CD14-positive monocyte (primary cell): Measurements from ENCODE around the gene ZXDC. TPM values are rescaled to one million over a fixed set of nuclear protein-coding genes. Genes with fewer than 3 reads are reported as not detected.

Experiments used
- DNase-seq, 3 donors: peaks; one replicate each; pipeline ENCODE4 v3.0.0-alpha.2; 2011 to 2022
- H2AFZ ChIP-seq: 2 replicates; pipeline ENCODE4 v1.6.0; 2012; ENCODE audit warnings: mild to moderate bottlenecking, low read depth, low read length, inconsistent platforms; ENCODE audit not compliant: insufficient read depth, poor library complexity, severe bottlenecking
- H3K27ac ChIP-seq, 2 donors: 1 replicate in 1 of 2; 2 replicates in 1 of 2; pipeline ENCODE4 v1.5.1; 2012 to 2013; ENCODE audit warnings: low read length in 2 of 2, control low read depth in 1 of 2, inconsistent platforms in 1 of 2, low read depth in 1 of 2, mild to moderate bottlenecking in 1 of 2
- H3K27me3 ChIP-seq, 2 donors: one replicate each; pipeline versions ENCODE4 v1.6.0 to v1.6.1; 2011 to 2013; ENCODE audit warnings: low read length in 2 of 2; ENCODE audit not compliant: control insufficient read depth in 2 of 2, insufficient read depth in 2 of 2
- H3K36me3 ChIP-seq, 2 donors: replicated peaks in 1 of 2; 1 replicate in 1 of 2; 2 replicates in 1 of 2; pipeline versions ENCODE4 v1.5.1 to v1.6.1; 2012 to 2013; ENCODE audit warnings: low read length in 2 of 2, control low read depth in 1 of 2, inconsistent platforms in 1 of 2, mild to moderate bottlenecking in 1 of 2; ENCODE audit not compliant: insufficient read depth in 2 of 2, control insufficient read depth in 1 of 2
- H3K4me1 ChIP-seq, 2 donors: 1 replicate in 1 of 2; 2 replicates in 1 of 2; pipeline versions ENCODE4 v1.5.1 to v1.6.1; 2012 to 2013; ENCODE audit warnings: low read length in 2 of 2, control low read depth in 1 of 2, inconsistent platforms in 1 of 2, mild to moderate bottlenecking in 1 of 2, moderate library complexity in 1 of 2; ENCODE audit not compliant: insufficient read depth in 2 of 2, control insufficient read depth in 1 of 2
- H3K4me2 ChIP-seq: replicated peaks from 2 replicates; pipeline ENCODE3; 2012; ENCODE audit warnings: low read length, moderate library complexity, mild to moderate bottlenecking; ENCODE audit not compliant: poor library complexity, severe bottlenecking; ENCODE audit errors: extremely low read depth
- H3K4me3 ChIP-seq, 3 experiments: fragments of 200-600 bp in 1 of 3; sonication (generic) in 1 of 3; replicated peaks in 1 of 3; 1 replicate in 2 of 3; 2 replicates in 1 of 3; pipeline ENCODE4 v1.5.1; 2011 to 2013; ENCODE audit warnings: low read length in 3 of 3, mild to moderate bottlenecking in 3 of 3, control low read depth in 2 of 3, low read depth in 2 of 3, inconsistent platforms in 1 of 3, moderate library complexity in 1 of 3
- H3K79me2 ChIP-seq: 2 replicates; pipeline ENCODE4 v1.6.0; 2012; ENCODE audit warnings: mild to moderate bottlenecking, control low read depth, inconsistent platforms, low read length, moderate library complexity; ENCODE audit not compliant: insufficient read depth
- H3K9ac ChIP-seq: 2 replicates; pipeline ENCODE4 v1.6.0; 2017; ENCODE audit warnings: low read length, mild to moderate bottlenecking; ENCODE audit not compliant: insufficient read depth, poor library complexity, severe bottlenecking
- H3K9me3 ChIP-seq, 2 donors: replicated peaks in 1 of 2; 1 replicate in 1 of 2; 2 replicates in 1 of 2; pipeline versions ENCODE4 v1.5.1 to v1.6.1; 2012 to 2013; ENCODE audit warnings: low read length in 2 of 2, control low read depth in 1 of 2; ENCODE audit not compliant: control insufficient read depth in 1 of 2, insufficient read depth in 1 of 2
- H4K20me1 ChIP-seq: 2 replicates; pipeline ENCODE4 v1.6.0; 2012; ENCODE audit warnings: mild to moderate bottlenecking, low read length, control low read depth, moderate library complexity; ENCODE audit not compliant: insufficient read depth
- H3K27ac Mint-ChIP-seq, 7 donors: one replicate each; pipeline ENCODE4 v1.8.0; 2020; ENCODE audit warnings: mild to moderate bottlenecking in 7 of 7, mixed read lengths in 7 of 7, moderate library complexity in 6 of 7, inconsistent platforms in 2 of 7
- H3K27me3 Mint-ChIP-seq, 3 donors: one replicate each; pipeline ENCODE4 v1.8.0; 2021 to 2022; ENCODE audit warnings: low read depth in 3 of 3, mild to moderate bottlenecking in 3 of 3, mixed read lengths in 3 of 3, moderate library complexity in 3 of 3, inconsistent platforms in 1 of 3
- H3K36me3 Mint-ChIP-seq, 2 donors: one replicate each; pipeline ENCODE4 v1.8.0; 2020; ENCODE audit warnings: mixed read lengths in 2 of 2, inconsistent platforms in 1 of 2, mild to moderate bottlenecking in 1 of 2
- H3K4me1 Mint-ChIP-seq: one replicate; pipeline ENCODE4 v1.8.0; 2020; ENCODE audit warnings: mild to moderate bottlenecking, mixed read lengths
- H3K4me3 Mint-ChIP-seq, 2 donors: one replicate each; pipeline ENCODE4 v1.8.0; 2020; ENCODE audit warnings: mild to moderate bottlenecking in 2 of 2, mixed read lengths in 2 of 2, moderate library complexity in 1 of 2
- H3K9me3 Mint-ChIP-seq, 7 donors: one replicate each; pipeline ENCODE4 v1.8.0; 2020 to 2022; ENCODE audit warnings: mixed read lengths in 7 of 7, mild to moderate bottlenecking in 6 of 7, moderate library complexity in 6 of 7, inconsistent platforms in 2 of 7
- WGBS: methylation state at CpG from one replicate; pipeline ENCODE4 v1.1.5; 2013; ENCODE audit warnings: missing lambda C conversion rate; ENCODE audit not compliant: insufficient coverage; 5-methylcytosine and 5-hydroxymethylcytosine counted together
- intact Hi-C, 2 donors: fragments of 100-400 bp; cut with micrococcal nuclease; formaldehyde crosslinking; loops; one replicate each; pipeline versions ENCODE4 v1.15.0 to v1.15.1; 2023
- polyA plus RNA-seq, 3 donors: library from polyadenylated mRNA; depleted of rRNA in 1 of 3; unstranded in 2 of 3; stranded (reverse) in 1 of 3; fragments of 300-500 nt in 2 of 3; fragments of >200 nt in 1 of 3; fragmentation: Illumina TruSeq in 2 of 3; gene quantifications; 1 replicate in 2 of 3; 2 replicates in 1 of 3; pipeline ENCODE4 v1.2.3, GENCODE V29; 2012 to 2021
- TF ChIP-seq, protein P1 (sequence below): fragments of 200-600 bp; IDR thresholded peaks from one replicate; pipeline ENCODE4 v1.8.0; 2022; ENCODE audit warnings: antibody characterized with exemption, mild to moderate bottlenecking

The ZXDC gene
- polyA plus RNA-seq, 3 donors: 6.3 to 44.8 (median 9.7) TPM

DNA sequence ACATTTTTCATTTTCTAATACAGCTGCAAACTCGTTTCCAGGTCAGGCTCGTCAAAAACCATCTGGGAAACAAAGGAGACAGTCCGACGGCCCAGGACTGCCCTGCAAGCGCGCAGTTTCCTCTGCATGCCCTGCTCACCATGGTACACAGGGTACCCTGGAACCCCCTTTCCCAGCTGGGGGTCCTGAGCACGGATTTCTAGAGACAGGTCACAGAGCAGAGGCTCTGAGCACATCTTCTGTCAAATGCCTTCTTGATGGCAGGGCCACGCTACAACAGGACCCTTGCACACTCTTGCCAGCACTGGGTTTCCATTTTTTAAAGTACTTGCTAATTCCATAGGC lies 8.1 kb downstream of the ZXDC start:
- Histone ChIP-seq H3K9ac (no peak overlapping the region), H3K9me3 (no peaks in the 10 kb centered on the region), H3K4me1 (peaks cover 59 to 66% of the 10 kb centered on the region in 2 donors), H3K79me2 (peaks cover 80% of the 10 kb centered on the region), H3K27me3 (no peaks in the 10 kb centered on the region), H3K4me2 (no peak overlapping the region), H2AFZ (no peak overlapping the region), H3K27ac (peak overlapping the region; percentile 26 to 76), H3K36me3 (peaks cover 66 to 83% of the 10 kb centered on the region in 2 donors), H3K4me3 (no peak overlapping the region), H4K20me1 (peaks cover 96% of the 10 kb centered on the region)
- no peaks in the 10 kb centered on the region for H3K27me3 Mint-ChIP-seq
- peak overlapping the region in 2 of 7 donors; percentile 78 to 80 for H3K27ac Mint-ChIP-seq
- peaks cover 63% of the 10 kb centered on the region for H3K4me1 Mint-ChIP-seq
- no peak for DNase-seq
- TF ChIP-seq, protein P1, sequence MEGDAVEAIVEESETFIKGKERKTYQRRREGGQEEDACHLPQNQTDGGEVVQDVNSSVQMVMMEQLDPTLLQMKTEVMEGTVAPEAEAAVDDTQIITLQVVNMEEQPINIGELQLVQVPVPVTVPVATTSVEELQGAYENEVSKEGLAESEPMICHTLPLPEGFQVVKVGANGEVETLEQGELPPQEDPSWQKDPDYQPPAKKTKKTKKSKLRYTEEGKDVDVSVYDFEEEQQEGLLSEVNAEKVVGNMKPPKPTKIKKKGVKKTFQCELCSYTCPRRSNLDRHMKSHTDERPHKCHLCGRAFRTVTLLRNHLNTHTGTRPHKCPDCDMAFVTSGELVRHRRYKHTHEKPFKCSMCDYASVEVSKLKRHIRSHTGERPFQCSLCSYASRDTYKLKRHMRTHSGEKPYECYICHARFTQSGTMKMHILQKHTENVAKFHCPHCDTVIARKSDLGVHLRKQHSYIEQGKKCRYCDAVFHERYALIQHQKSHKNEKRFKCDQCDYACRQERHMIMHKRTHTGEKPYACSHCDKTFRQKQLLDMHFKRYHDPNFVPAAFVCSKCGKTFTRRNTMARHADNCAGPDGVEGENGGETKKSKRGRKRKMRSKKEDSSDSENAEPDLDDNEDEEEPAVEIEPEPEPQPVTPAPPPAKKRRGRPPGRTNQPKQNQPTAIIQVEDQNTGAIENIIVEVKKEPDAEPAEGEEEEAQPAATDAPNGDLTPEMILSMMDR: no peak
- H3K4me3 Mint-ChIP-seq: no peak overlapping the region
- WGBS: 84% methylated on average over 8 of the region's 8 CpGs
- peaks cover 0 to 3% (median 0%) of the 10 kb centered on the region in 7 donors for H3K9me3 Mint-ChIP-seq
- intact Hi-C loops: loop anchor here in 1 of 2 donors (10.0 kb wide), 1 partner anchor 113 kb away; the partner anchor contains the start of gene KLF15
- peaks cover 75 to 87% of the 10 kb centered on the region in 2 donors for H3K36me3 Mint-ChIP-seq

DNA sequence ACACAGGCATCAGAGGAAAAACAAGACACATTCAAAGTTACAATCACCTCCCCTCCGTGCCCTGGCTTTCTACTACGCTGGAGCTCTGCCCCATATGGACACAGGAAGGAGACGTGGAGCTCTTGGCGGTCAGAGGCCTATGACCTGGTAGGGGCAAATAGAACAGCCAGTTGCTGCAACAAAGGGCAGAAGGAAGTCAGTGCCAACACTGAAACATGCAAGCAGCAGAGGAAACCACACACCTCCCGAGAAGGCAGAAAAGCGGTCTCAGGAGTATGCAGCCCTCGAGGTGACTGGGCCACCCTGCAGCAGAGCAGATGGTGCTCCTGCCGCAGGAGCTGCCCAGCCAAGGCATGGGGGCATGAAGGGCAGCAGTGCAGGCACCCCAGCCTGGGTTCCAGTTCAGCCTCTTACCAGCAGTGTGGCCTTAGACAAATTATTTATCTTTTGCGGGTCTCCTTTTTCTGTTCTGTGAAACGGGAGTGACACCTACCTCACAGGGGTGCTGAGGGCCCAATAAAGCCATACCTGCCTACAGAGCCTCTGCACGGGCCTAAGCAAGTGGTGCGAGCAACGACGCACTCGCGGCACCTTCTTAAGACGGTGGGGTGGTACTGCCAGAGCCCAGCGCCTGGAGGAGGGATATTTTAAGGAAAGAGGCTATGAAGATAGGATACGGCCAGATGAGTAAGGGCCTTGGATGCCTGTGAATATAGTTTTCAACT lies 8.6 kb downstream of the ZXDC start:
- H3K9me3 Mint-ChIP-seq: peaks cover 0 to 3% (median 0%) of the 10 kb centered on the region in 7 donors
- H3K4me3 Mint-ChIP-seq: no peak overlapping the region
- WGBS: 37% methylated on average over 6 of the region's 19 CpGs
- Histone ChIP-seq H2AFZ (no peak overlapping the region), H3K79me2 (peaks cover 85% of the 10 kb centered on the region), H3K27ac (peak overlapping the region; percentile 26 to 76), H3K9me3 (no peaks in the 10 kb centered on the region), H3K27me3 (no peaks in the 10 kb centered on the region), H4K20me1 (peaks cover 100% of the 10 kb centered on the region), H3K36me3 (peaks cover 72 to 88% of the 10 kb centered on the region in 2 donors), H3K4me1 (peaks cover 55 to 61% of the 10 kb centered on the region in 2 donors), H3K4me2 (peak overlapping the region; percentile 61), H3K4me3 (peak overlapping the region in 1 of 3 experiments; percentile 55), H3K9ac (no peak overlapping the region)
- H3K36me3 Mint-ChIP-seq: peaks cover 80 to 93% of the 10 kb centered on the region in 2 donors
- intact Hi-C loops: loop anchor here in 1 of 2 donors (10.0 kb wide), 1 partner anchor 112 kb away; the partner anchor contains the start of gene KLF15
- peak overlapping the region; percentile 84 to 97 (median 91) for H3K27ac Mint-ChIP-seq
- no peaks in the 10 kb centered on the region for H3K27me3 Mint-ChIP-seq
- no peak for DNase-seq
- H3K4me1 Mint-ChIP-seq: peaks cover 57% of the 10 kb centered on the region
- TF ChIP-seq, protein P1: no peak
